DMS 273 treated with DMSO at 0.1 percent for 48 hours (cell line): ENCODE results near the gene TMEM245.

Source experiments
- DNase-seq: peaks from one replicate; lab custom pipeline; 2025; lab: John Stamatoyannopoulos, UW

The TMEM245 gene

GRCh38 chr9:109022873-109023272 is 96.9 kb downstream of the TMEM245 start:
- no peak for DNase-seq

GRCh38 chr9:109020581-109021511 is 98.9 kb downstream of the TMEM245 start:
- no peak for DNase-seq

- no peak for DNase-seq
Measured at GRCh38 chr9:109020113-109020512, 99.6 kb downstream of the TMEM245 start.

GRCh38 chr9:109019420-109019819 is 100.3 kb downstream of the TMEM245 start:
- no peak for DNase-seq

GRCh38 chr9:109017493-109017892 is 102.3 kb downstream of the TMEM245 start:
- DNase-seq: no peak

GRCh38 chr9:109017061-109017460 is 102.7 kb downstream of the TMEM245 start:
- DNase-seq: no peak

- no peak for DNase-seq
Measured at GRCh38 chr9:109016132-109016531, 103.6 kb downstream of the TMEM245 start.

GRCh38 chr9:109014608-109015280 is 105.0 kb downstream of the TMEM245 start:
- no peak for DNase-seq

- DNase-seq: no peak
Measured at GRCh38 chr9:109013679-109014607, 105.8 kb downstream of the TMEM245 start.

GRCh38 chr9:109012876-109013678 is 106.7 kb downstream of the TMEM245 start, which contains the start of gene CTNNAL1:
CTNNAL1 (minus strand) TSS chr9:109013499; CDS start chr9:109013442, 57 bp downstream.
- DNase-seq: peak; percentile 71

GRCh38 chr9:109012009-109012875 is 107.5 kb downstream of the TMEM245 start:
- DNase-seq: peak; percentile 14

GRCh38 chr9:109011231-109011671 is 108.5 kb downstream of the TMEM245 start:
- DNase-seq: no peak

- DNase-seq: no peak
Measured at GRCh38 chr9:109010746-109011145, 109.0 kb downstream of the TMEM245 start.

- DNase-seq: no peak
Measured at GRCh38 chr9:109005678-109006077, 114.1 kb downstream of the TMEM245 start.

GRCh38 chr9:109003116-109003515 is 116.6 kb downstream of the TMEM245 start:
- no peak for DNase-seq

GRCh38 chr9:109002141-109002540 is 117.6 kb downstream of the TMEM245 start:
- no peak for DNase-seq

- no peak for DNase-seq
Measured at GRCh38 chr9:109001275-109001676, 118.5 kb downstream of the TMEM245 start.

GRCh38 chr9:108997112-108997511 is 122.6 kb downstream of the TMEM245 start:
- DNase-seq: no peak

- no peak for DNase-seq
Measured at GRCh38 chr9:108996643-108997042, 123.1 kb downstream of the TMEM245 start.

- no peak for DNase-seq
Measured at GRCh38 chr9:108994695-108995094, 125.1 kb downstream of the TMEM245 start.
